Epidermal melanocyte (primary cell): Measurements from ENCODE around the gene PPM1L.

ENCODE experiments used
- DNase-seq: peaks from one replicate; pipeline ENCODE4 v3.0.0; 2011; ENCODE audit warnings: low spot score; ENCODE audit not compliant: insufficient read length

PPM1L gene

GRCh38 chr3:161083131-161083530 is 327.1 kb downstream of the PPM1L start:
- DNase-seq: no peak

GRCh38 chr3:161084277-161084676 is 328.2 kb downstream of the PPM1L start:
- DNase-seq: no peak

GRCh38 chr3:161093895-161094294 is 337.9 kb downstream of the PPM1L start:
- no peak for DNase-seq

GRCh38 chr3:161096771-161097367 is 340.8 kb downstream of the PPM1L start:
- no peak for DNase-seq

GRCh38 chr3:161100994-161101393 is 345.0 kb downstream of the PPM1L start:
- DNase-seq: no peak

GRCh38 chr3:161101609-161102008 is 345.6 kb downstream of the PPM1L start:
- DNase-seq: no peak

GRCh38 chr3:161103776-161104385 is 347.9 kb downstream of the PPM1L start:
- no peak for DNase-seq

- peak; percentile 23 for DNase-seq
Observed at GRCh38 chr3:161104561-161105551, 348.8 kb downstream of the PPM1L start, which contains the start of gene B3GALNT1. B3GALNT1 (minus strand) TSS chr3:161105349; CDS start chr3:161086754, 18,595 bp downstream.

- no peak for DNase-seq
Observed at GRCh38 chr3:161107311-161107710, 351.3 kb downstream of the PPM1L start.

GRCh38 chr3:161108840-161109239 is 352.8 kb downstream of the PPM1L start:
- no peak for DNase-seq

GRCh38 chr3:161117646-161118045 is 361.6 kb downstream of the PPM1L start:
- DNase-seq: no peak

GRCh38 chr3:161126495-161126894 is 370.5 kb downstream of the PPM1L start:
- no peak for DNase-seq
